HG03571 (cell line): ENCODE results near the gene TNFRSF1B.
"Not testable (repeated sequence)": the region's sequence is repeated elsewhere in the genome, so short reads cannot be mapped to it uniquely, and the experiment has no call there.

Experiments used
- ATAC-seq: cut with Tn5 transposase; IDR thresholded peaks from one replicate; pipeline ENCODE4 v1.9.1; 2021; ENCODE audit not compliant: unreplicated experiment

Gene TNFRSF1B

DNA sequence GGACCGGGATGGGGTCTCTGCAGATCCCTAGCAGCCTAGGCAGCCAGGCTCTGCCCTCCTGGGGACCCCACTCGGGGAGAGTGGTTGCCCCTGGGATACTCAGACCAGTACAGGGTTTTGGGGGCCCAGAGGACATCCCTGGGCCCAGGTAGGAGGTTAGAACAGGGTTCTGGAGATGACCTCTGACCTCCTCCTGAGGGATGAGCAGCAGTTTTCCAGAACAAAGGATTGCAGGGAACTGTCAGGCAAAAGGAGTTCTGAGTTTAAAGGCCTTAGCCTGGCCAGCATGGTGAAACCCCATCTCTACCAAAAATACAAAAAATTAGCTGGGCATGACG is 42.7 kb downstream of the TNFRSF1B start:
- no peak for ATAC-seq

DNA sequence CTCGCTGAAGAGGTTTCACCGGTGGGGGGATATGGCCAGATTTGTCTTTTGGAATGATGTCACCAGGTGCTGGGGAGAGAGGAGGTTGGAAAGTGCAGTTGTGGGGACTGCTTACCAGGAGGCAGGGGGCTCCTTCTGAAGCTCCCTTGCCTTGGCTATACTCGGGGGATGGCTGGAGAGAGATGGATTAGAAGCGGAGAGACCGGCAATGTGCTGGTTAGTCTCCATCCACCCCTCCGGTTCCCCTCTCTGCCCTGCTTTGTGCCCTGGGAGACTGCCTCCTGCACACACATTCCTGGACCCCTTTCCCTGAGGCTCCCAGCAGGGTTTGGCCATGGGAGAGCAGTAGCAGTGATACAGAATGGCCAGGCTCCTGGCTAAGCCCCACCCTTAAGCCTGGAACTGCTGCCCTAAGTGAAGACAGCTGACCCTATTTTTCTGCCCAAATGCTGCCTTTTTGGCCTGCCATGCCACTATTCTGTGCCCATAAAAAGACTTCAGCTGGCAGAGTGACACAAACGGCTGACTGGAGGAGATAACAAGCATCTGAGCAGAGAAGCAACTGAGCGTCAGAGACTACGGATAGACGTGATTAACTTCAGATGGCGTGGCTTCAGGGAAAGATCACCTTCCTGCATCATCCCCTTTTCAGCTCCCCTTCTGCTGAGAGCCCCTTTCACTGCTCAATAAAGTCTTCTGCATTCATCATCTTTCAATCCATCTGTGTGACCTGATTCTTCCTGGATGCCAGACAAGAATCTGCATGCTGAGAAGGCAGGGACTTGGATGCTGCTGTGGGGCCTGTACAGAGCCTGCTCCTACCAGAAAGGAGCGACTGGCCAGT is 48.5 kb downstream of the TNFRSF1B start:
- no peak for ATAC-seq

DNA sequence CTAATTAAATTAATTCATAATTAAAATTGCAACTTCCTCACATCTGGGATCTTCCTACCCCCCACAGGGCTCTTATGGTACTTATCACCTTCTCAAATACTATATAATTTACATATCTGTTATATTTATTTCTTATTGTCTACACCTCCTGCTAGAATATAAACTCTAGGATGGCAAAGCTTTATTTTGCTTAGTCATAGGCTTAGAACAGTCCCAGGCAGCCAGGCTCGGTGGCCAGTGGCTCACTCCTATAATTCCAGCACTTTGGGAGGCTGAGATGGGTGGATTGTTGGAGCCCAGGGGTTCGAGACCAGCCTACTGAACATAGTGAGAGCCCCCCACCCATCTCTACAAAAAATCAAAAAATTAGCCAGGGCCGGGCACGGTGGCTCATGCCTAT is 53.0 kb downstream of the TNFRSF1B start:
- ATAC-seq, result no peak

DNA sequence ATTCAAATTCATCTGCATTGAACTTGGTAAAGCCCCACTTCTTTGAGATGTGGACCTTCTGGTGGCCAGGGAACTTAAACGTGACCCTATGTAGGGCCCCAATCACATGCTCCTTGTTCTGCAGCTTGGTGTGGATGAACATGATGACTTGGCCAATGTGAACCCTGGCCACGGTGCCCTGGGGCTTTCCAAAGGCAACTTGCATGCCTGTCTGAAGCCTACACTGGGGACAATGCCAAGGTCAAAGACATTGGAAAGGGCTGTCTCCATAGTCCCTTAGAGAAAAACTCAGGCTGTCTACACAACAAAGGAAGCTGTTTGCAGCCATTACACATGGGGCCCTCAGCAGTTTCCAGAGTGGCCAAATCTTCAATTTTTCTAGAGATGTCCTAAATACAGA is 54.1 kb downstream of the TNFRSF1B start:
- ATAC-seq, result no peak

DNA sequence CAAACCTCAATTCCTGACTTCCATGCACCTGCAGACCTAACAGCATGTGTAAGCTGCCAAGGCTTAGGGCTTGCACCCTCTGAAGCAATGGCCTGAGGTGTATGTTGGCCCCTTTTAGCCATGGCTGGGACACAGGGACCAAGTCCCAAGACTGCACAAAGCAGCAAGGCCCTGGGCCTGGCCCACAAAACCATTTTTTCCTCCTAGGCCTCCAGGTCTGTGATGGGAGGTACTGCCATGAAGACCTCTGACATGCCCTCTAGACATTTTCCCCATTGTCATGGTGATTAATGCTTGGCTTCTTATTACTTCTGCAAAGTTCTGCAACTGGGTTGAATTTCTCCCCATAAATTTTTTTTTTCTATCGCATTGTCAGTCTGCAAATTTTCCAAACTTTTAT is 55.9 kb downstream of the TNFRSF1B start:
- not testable (repeated sequence) for ATAC-seq

DNA sequence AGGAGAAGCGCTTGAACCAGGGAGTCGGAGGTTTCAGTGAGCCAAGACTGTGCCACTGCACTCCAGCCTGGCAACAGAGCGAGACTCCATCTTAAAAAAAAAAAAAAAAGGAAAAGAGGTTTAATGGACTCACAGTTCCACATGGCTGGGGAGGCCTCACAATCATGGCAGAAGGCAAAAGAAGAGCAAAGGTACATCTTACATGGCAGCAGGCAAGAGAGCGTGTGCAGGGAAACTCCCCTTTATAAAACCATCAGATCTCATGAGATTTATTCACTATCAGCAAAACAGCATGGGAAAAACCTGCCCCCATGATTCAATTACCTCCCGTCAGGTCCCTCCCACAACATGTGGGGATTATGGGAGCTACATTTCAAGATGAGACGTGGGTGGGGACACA is 57.3 kb downstream of the TNFRSF1B start:
- ATAC-seq, result not testable (repeated sequence)

DNA sequence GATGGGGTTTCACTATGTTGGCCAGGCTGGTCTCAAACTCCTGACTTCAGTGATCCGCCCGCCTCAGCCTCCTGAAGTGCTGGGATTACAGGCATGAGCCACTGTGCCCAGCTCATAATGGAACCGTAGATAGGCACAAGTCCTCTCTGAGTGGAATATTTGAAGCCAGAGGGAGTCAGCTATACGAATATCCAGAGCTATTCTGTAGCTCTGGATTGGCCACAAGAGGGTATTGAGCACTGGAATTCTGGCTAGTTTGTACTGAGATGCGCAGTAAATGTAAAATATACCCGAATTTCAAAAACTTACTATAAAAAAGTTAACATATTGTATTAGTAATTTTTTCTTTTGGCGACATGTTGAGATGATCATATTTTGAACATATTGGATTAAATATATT is 62.2 kb downstream of the TNFRSF1B start:
- no peak for ATAC-seq

DNA sequence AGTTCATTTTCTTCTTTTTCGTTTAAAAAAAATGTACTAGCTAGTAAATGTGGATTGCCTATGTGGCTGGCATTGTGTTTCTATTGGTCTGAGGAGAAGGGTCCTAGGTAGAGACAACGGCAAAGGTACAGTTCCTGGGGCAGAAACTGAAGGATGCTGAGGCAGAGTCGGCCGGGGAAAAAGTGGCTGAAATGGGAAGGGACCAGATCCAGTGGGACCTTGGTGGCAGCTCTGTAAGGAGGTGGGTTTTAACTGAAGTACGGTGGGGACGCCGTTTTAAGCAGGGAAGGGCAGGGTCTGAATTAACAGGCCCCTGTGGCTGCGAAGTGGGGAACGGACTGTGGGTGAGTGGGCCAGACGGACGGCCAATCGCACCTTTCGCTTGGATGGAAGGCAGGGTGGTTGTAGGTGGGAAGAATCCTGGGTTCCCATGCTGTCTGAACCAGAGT is 62.6 kb downstream of the TNFRSF1B start:
- no peak for ATAC-seq

DNA sequence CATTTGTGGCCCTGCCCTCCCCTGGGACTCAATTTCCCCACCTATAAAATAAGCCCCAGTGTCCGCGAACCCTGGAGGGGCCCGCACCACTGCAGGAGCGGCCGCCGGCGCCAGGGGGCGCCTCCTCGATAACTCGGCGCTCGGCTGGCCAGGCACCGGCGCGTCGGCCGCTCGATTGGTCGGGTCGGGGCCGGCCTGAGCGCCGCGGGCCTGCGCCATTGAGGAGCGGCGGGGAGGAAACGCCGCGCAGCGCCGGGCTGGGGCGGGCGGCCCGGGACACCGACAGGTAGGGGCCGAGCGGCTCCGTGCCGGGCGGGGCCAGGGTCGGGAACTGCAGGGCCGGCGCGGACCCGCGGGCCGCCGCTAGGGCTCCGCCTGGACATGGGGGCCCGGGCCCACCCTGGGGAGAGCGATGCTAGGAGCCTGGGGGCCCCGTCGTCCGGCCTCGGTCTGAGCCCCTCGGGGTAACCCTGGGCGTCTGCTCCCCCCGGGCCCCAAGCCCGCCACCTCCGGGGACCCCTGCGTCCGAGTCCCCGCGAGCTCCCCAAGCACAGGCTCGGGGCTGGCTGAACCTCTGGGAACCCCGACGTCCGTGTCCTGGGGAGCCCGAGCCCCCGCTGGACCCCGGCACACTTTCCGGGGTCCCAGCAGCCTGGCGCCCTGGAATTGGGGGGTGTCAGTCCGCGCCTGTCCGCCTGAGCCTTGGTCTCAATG is 63.2 kb downstream of the TNFRSF1B start, which contains the start of gene VPS13D:
Gene VPS13D (plus strand): TSS at position 196 of the 714 bp plus-strand sequence. CDS start 4,237 bp downstream, outside the sequence.
- peak; percentile 86 for ATAC-seq

DNA sequence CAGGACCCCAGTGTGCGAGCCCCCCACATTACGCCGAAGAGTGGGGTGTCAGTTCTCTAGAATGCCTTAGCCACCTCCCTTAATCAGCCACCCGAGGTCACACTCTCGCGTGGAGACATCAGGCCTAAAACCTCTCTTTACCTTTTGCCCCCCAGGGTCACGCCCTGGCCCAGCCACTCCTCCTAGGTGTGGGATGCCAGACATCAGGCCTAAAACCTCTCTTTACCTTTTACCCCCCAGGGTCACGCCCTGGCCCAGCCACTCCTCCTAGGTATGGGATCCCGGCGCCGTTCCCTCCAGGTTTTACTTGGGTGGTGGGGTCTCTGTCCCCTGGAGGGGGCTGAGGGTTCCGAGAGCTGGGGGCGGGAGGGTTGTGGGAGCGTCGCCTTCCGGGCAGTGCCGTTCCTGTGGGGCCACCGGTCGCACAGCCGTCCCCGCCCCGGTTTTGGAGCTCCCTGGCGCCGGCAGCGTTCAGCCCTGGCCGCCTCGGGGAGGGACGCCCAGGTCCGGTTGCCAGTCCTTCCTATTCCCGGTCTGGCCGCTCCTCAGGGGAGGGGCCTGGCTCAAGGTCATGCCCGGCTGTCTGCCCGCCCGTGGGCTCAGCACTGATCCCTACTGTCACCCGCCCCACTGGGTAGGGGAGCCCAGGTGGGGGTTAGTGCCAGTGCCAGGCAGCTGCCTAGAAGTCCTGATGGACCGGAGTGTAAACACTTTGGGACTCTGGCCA is 63.9 kb downstream of the TNFRSF1B start:
- no peak for ATAC-seq

DNA sequence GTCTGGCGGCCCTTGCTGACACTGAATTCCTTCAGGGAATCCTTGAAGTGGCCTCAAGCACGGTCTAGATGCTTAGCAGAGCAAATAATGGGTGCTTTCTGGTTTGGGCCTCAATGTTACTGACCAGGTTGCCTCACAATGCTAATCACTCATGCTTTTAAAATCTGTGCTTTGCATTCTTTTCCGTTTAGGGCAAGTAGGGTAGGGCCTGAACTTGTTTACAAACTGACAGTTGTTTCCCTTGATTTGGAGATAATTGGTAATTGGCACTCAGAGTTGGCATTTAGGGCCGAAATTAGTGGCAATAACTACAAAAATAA is 64.4 kb downstream of the TNFRSF1B start:
- no peak for ATAC-seq

DNA sequence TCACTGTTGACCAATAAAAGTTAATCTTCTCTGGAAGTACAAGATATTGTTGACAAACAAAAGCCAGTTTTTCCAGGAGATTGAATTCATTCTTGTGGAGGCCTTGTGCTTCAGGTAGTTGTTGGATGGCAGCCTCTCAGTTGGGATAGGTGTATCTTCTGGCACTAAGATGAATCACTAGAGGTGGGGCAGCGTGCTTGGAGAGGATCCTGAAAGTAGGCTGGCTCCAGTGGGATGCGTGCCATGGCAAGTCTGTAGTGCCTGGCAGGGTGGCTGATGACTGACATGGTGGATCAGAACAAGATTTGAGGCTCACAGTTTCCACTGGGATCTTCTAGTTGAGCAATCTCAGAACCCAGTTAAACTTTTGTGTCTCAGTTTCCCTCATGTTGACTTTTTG is 65.4 kb downstream of the TNFRSF1B start:
- ATAC-seq, result no peak

DNA sequence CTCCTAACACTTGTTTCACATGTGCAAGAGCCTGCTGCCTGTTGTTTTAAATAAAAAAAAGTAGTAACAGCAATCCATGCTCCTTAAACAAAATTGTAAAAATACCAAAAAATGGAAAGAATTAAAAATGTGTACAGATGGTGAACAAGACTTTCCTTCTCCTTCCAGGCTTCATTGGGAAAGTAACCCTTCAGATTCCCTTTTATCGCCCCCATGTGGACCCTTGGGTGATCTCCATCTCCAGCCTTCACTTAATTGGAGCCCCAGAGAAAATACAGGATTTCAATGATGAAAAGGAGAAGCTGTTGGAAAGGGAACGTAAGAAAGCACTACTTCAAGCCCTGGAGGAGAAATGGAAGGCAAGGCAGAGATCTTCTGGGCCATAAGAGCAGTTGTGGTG is 77.3 kb downstream of the TNFRSF1B start:
- ATAC-seq, result no peak

DNA sequence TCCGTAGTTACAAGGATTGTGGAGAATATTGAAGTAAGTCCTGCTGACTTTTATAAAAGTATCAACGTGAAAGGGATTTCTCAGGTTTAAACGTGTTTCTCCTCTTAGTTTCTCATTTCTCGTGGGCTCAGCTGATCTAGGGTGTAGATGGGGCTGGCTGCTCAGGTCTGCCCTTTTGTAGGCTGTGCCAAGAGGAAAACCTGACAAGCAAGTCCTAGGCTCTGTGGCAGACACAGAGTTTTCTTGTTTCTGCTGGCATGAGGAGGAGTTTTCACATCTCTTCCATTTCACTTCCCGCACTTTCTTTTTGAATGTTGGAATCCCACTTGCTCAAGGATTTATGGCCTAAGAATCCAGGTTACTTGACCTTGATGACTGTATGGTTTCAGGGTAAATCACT is 77.8 kb downstream of the TNFRSF1B start:
- ATAC-seq, result no peak

DNA sequence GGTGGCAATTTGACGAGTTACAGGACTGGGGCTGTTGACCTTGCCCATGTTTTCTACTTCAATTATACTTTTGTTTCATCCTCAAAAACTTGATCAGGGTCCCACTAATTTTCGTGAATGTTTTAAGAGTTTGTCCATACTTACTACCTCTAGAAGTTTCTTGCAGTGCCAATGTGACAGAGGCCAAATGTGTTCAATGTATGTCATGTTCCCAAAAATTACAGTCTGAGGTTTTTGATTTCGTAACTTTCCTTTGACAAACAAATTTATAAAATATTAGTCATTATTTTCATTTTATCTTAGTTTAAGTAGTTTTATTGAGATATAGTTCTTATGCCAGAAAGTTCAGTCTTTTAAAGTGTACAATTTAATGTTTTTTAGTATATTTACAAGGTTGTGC is 78.3 kb downstream of the TNFRSF1B start:
- ATAC-seq, result no peak

DNA sequence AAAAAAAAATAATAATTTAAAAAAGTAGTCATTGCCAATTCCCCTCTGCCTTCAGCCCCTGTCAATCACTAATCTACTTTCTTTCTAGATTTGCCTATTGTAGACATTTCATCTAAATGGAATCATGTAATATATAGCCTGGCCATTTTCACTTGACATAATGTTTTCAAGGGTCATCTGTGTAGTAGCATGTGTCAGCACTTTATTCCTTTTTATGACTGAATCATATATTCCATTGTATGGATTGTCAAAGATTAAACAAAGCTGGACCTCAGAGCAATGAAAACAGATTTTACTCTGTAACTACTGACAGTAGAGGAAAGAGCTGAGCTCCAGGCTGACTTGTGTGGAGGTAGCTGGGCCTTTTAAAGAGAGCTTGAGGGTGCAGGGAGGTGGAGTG is 78.9 kb downstream of the TNFRSF1B start:
- ATAC-seq, result no peak

DNA sequence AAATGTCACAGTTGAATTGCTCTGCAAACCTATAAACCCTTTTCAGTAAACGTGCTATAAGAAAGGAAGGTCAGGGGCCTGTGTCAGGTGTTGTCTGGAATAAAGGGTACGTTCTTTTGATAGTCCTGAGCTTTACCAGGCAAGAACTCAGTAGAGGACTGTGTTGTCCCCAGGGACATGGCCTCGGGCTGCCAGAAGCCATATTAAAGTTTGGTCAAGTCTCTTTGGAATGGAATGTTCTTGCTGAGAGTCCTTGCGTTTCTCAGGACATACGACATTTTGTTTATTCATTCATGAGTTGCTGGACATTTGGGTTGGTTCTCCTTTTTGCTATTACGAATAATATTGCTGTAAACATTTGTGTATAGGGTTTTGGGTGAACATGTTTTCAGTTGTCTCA is 79.8 kb downstream of the TNFRSF1B start:
- ATAC-seq, result no peak

DNA sequence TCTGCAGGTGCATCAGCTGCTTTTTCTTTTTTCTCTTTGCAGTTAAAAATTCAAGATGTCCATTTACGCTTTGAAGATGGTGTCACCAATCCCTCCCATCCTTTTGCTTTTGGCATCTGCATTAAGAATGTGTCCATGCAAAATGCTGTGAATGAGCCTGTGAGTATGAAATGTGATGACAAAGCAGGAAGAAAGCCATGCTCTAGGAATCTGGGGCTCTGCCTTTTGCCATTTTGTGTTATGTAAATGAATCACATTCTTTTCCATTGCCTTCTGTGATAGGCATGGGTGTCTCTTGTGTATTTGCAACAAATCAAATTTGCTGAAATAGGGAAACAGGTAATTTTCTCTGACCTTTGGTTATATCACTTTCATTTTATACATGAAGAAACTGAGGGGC is 82.4 kb downstream of the TNFRSF1B start:
- no peak for ATAC-seq

DNA sequence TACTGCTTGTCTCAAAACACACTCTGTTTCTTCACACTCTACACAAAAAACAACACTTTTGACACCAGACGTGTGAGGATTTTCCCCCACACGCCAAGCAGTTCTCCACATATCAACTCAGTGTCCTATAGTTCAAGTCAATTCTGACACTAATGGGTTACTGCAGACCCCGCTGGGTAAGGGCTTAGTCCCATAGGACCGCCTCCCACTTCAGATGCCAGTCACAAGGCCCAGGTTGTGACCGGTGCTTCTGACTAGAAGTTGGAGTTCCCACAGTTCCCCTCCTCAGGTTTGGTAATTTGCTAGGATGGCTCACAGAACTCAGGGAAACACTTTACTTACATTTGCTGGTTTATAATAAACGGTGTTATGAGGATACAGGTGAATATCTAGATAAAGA is 83.0 kb downstream of the TNFRSF1B start:
- ATAC-seq, result no peak

DNA sequence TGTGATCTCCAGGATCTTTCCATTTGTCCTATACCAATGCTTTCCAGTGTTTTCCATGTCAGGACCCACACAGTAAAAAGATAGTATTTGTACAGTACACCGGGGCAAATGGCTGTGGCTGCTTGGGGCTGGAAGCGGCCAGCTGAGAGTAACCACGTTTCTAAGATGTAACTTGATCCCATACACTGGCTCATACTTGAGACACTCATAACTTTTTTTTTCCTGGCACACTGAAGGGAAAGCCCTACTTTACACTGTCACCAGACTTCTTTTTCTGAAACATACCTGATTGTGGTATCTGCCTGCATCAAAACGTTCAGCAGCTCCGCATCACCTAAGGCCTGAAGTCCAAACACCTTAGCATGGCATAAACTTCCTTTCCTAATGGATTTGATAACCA is 84.7 kb downstream of the TNFRSF1B start:
- no peak for ATAC-seq

DNA sequence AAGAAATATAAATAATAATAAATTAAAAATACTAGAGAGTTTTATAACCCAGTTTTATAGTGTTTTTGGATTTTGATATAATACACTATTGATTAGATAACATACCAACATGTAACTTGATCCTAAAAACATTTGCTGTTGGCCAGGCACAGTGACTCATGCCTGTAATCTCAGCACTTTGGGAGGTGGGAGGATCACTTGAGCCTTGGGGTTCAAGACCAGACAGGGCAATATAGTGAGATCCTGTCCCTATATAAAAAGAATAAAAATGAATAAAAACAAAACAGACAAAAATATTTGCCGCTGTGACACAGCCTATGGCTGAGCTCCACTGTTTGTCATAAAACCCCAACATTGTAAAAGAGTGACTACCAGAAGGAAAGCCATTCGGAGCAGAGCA is 89.1 kb downstream of the TNFRSF1B start:
- ATAC-seq, result no peak

DNA sequence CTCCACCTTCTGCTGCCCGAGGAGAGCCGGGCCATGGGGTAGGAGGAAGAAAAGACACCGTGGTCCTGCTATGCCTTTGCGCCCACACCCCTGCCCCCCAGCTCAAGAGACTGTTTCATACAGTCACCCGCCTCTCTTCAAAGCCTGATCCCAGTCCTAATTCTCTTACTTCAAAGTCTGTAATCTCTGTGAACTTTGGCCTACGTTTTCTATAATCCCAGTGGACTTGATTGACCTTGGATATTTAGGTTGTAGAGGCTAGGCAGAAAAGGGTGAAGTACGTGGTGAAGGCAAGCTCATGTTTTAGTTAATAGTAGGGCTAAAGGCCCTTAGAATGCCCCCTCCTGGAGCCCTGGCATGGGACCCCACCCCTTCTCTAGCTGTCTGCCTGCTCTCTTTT is 91.5 kb downstream of the TNFRSF1B start:
- ATAC-seq, result no peak
